Stimulated activated naive CD4-positive, alpha-beta T cell (primary cell): ENCODE data around the gene HLA-DMB.

Experiments
- DNase-seq, 6 experiments: peaks; one replicate each; lab custom pipeline; 2025; lab: John Stamatoyannopoulos, UW

HLA-DMB gene

GRCh38 chr6:32971581-32972352 is 30.9 kb upstream of the HLA-DMB start:
- DNase-seq = peak; percentile 99 to 100 (median 100)

DNA sequence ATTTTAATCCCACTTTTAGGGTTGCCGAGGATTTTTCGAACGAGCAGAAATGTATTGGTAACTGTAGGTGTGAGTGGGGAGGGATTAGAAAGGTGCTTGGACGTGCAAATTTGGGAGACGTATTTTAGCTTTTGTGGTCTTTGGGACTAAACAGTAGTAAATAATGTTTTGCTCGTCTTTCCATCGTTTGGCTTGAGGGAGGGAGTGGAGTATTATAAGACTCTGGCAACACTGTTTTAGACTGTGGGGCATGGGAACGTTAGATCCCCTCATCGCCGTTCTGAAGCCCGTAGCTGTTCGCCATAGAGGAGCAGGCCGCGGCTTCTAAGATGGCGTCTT is 30.4 kb upstream of the HLA-DMB start:
- no peak for DNase-seq

GRCh38 chr6:32970413-32971241 is 29.8 kb upstream of the HLA-DMB start:
- DNase-seq = peak; percentile 48 to 84 (median 68)

- peak; percentile 41 to 85 (median 66) for DNase-seq
Measured at GRCh38 chr6:32969685-32970412, 29.0 kb upstream of the HLA-DMB start.

GRCh38 chr6:32968867-32969684 is 28.2 kb upstream of the HLA-DMB start:
- DNase-seq = peak; percentile 45 to 60 (median 50)

DNA sequence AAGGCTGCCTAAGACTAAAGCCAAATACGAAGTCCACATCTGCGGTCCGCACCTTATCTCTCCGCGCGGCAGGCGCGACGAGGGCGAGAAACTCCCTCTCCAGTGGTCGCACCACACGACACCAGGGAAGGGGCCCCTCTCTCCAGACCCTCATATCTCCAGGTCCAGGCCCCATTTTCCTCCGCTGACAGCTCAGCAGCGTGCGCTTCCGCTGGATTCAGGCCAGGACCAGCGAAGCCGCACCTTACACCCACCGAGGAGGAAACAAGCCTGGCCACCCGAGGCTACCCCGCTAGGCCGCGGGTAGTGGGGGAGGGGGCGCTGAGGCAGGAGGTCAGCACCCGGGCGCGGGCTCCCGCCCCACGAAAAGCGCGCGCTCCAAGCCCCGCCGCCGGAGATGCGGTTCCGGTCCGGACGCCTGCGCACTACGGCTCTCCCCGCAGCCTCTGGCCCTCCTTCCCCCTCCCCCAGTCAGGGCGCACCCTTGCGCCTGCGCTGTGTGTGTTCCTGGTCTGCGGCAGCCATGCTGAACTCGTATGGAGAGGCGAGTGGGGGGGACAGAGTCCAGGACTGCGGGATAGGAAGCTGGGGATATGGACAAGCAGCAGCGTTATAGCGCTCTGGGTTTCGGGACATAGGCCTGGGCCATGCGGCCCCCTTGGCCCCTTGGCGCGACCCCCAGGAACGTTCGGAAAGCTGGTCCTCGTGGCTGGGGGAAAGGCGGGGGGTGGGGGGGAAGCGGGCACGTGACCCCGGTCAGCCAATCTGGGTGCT is 27.5 kb upstream of the HLA-DMB start, which contains the start of gene BRD2:
Gene BRD2, plus strand, starts transcription at position 502 of the 774 bp plus-strand sequence. CDS start 4,305 bp downstream, outside the sequence.
- DNase-seq = peak; percentile 93 to 99 (median 96)

GRCh38 chr6:32967151-32968091 is 26.6 kb upstream of the HLA-DMB start:
- DNase-seq = peak in 2 of 6 experiments; percentile 8 to 46

GRCh38 chr6:32964776-32965175 is 23.9 kb upstream of the HLA-DMB start:
- no peak for DNase-seq

GRCh38 chr6:32963866-32964265 is 23.0 kb upstream of the HLA-DMB start:
- DNase-seq = no peak

DNA sequence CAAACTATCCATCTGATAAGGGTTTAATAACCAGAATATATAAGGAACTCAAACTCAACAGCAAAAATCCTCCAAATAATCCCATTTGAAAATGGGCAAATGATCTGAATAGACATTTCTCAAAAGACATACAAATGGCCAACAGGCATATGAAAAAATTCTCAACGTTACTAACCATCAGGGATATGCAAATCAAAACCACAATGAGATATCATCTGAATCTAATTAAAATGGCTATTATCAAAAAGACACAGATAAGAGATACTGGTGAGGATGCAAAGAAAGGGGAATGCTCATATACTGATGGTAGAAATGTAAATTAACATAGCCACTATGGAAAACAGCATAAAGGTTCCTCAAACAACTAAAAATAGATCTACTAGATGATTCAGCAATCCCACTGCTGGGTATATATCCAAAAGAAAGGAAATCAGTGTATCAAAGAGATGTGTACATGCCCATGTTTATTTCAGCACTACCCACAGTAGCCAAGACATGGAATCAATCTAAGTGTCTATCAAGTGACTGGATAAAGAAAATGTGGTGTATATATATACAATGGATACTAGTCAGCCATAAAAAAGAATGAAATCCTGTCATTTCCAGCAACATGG is 21.5 kb upstream of the HLA-DMB start:
- DNase-seq = no peak

GRCh38 chr6:32960563-32960962 is 19.7 kb upstream of the HLA-DMB start:
- DNase-seq = no peak

DNA sequence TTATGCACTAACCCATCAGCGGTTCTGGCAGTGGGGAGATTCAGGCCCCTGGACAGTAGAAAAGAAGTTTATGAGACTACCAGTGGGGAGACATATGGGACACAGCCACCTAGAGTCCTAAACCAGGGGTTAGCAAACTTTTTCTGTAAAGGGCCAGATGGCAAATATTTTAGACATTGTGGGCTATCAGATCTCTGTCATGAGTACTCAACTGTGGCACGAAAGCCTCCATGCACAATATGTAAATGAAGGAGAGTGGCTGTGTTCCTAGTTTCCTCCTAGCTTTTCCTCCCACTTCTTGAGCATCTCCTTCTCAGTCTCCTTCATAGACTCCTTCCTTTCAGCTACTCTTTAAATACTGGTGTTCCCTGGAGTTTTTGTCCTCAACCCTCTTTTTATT is 15.3 kb upstream of the HLA-DMB start:
- no peak for DNase-seq

DNA sequence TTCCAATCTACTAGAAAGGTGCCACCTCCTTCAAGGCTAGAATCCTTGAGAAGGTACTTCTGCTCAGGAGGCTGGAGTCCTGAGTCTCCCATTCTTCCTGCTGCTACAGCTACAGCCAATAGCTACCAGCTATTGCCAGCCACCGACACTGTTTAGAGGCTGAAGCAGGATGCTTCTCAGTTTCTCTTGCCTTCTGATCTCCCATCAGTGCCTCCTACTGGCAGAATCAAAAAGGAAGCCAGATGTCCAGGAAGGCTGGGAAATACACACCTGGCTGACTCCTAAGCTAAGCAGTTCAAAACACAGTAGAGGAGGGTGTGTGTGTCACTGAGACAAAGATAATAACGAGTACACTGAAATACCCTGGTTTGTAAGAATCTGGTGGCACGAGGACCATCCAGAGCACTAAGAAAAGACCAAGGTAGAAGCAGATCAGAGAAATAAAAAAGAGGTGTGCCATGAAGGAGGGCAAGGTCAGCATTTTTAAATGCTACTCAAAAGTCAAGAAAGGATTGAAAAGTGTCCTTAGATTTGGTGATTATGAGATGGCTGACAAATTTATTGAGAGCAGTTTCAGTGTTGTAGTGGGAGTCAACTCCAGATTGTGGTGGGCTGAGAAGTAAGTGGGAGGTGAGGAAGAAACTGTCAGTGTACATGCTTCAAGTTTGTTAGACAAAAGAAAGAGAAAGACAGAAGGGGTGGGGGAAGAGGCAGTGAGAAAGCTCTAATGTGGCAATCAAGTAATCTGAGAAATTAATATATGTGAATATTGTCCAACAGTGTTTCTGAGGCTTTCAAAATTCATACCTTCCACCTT is 14.4 kb upstream of the HLA-DMB start:
- DNase-seq = peak in 4 of 6 experiments; percentile 1 to 21 (median 14)

GRCh38 chr6:32954267-32954666 is 13.4 kb upstream of the HLA-DMB start:
- DNase-seq = no peak

- DNase-seq = no peak
Measured at GRCh38 chr6:32953775-32954174, 12.9 kb upstream of the HLA-DMB start.

DNA sequence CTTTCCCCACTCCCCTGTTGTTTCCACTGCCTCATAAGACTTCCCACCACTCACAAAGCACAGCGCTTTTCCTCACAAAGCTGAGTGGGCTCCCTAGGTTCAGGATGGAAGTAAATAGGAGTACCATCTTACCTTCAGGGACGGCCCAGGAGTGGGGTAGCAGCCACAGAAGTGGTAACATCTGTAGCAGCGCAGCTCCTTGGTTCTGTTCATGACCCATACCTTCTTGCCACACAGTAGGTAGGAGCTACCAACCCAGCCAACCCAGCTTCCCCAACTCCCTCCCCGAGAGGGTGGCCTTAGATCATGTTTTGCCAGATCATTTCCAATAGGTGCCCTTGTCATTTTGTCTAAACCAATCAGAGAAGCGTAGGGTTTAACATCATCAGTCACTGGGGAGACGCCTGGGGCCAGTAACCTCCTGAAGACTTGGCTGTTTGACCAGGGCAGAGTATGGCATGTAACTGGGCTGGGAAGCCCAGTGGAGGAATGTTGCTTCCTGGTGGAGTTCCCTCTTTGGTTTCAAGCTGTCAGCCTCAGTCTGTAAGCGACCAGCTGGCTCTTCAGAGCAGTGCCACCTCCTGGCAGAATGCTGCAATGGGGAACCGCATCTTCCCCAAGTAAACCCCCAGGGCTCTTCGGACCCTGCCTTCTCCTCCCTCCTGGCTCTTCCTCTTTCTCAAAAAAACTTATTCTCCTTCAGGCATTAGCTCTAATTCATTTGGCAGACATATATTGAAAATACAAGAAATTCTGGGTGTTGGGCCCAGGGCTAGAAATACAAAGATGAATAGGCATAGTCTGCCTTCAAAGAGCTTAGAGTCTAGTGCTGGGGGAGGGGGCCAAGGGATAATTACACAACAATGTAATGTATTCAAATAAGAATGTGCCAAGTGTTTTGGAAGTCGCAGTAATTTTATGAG is 12.2 kb upstream of the HLA-DMB start, which contains the start of gene HLA-DMA:
Gene HLA-DMA, minus strand, starts transcription at position 281 of the 923 bp plus-strand sequence. Its CDS starts 61 bp downstream, at position 220.
- peak; percentile 64 to 84 (median 80) for DNase-seq

DNA sequence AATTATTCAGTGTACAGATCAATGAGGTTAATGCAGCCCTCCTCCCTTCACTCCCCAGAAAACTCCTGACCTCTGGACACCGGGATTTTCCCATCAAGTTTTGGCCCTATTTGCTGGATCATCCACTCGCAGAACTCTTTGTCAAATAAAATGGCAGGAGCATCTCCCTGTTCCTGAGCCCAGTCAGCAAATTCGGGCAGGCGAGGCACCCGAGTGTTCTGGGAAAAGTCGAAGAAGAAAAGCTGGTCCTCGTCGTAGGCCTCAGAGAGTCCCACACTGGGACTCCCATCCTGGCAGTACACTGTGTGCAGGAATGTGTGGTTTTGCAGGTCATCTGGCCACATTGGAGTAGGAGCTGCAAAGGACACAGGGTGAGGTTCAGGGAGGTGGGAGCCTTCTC is 9.6 kb upstream of the HLA-DMB start:
- DNase-seq = no peak
